Endothelial cell of umbilical vein (primary cell): ENCODE results near the gene GAN. TPM values are rescaled to one million over a fixed set of nuclear protein-coding genes. Genes with fewer than 3 reads are reported as not detected.

Experiments used
- BruUV-seq: library from RNA; stranded (reverse); fragments of 400-500 nt; replicated peaks from 2 replicates; lab custom pipeline; 2021; lab: Mats Ljungman, UMichigan
- CTCF ChIA-PET: fragments of 300-600, 350-600 bp; sonication (Branson Sonifier 250); formaldehyde crosslinking; loops from one replicate; lab custom pipeline; 2021; ENCODE audit warnings: antibody characterized with exemption, inconsistent platforms; lab: Charles Lee
- POLR2A ChIA-PET: fragments of 300-600, 350-600 bp; sonication (Branson Sonifier 250); formaldehyde crosslinking; loops from one replicate; lab custom pipeline; 2021; ENCODE audit warnings: antibody characterized with exemption, inconsistent platforms; lab: Charles Lee
- DNase-seq: peaks from one replicate; pipeline ENCODE4 v3.0.0-alpha.2; 2011; ENCODE audit warnings: low read depth, low spot score
- FAIRE-seq: peaks from 2 replicates; lab custom pipeline; 2011; peaks lifted over from hg19 to GRCh38; lab: Jason Lieb, UNC
- H2AFZ ChIP-seq: 2 replicates; pipeline ENCODE4 v1.6.0; 2012; ENCODE audit warnings: low read depth, low read length, control low read depth, inconsistent platforms
- H3K27ac ChIP-seq: 2 replicates; pipeline ENCODE4 v1.5.1; 2011; ENCODE audit warnings: low read depth, mild to moderate bottlenecking, control low read depth, low read length, moderate library complexity; ENCODE audit not compliant: insufficient read depth
- H3K27me3 ChIP-seq, 2 experiments: 2 replicates each; pipeline versions ENCODE4 v1.6.0 to v1.6.1; 2011; ENCODE audit warnings: low read length in 2 of 2, mixed read lengths in 1 of 2; ENCODE audit not compliant: control insufficient read depth in 2 of 2, insufficient read depth in 2 of 2
- H3K36me3 ChIP-seq, 2 experiments: 2 replicates in 1 of 2; 3 replicates in 1 of 2; pipeline ENCODE4 v1.5.1; 2011; ENCODE audit warnings: low read length in 2 of 2, mild to moderate bottlenecking in 1 of 2, moderate library complexity in 1 of 2; ENCODE audit not compliant: control insufficient read depth in 2 of 2, insufficient read depth in 2 of 2; ENCODE audit errors: extremely low read depth in 1 of 2
- H3K4me1 ChIP-seq: 3 replicates; pipeline ENCODE4 v1.5.1; 2011; ENCODE audit warnings: mild to moderate bottlenecking, low read length; ENCODE audit not compliant: control insufficient read depth, insufficient read depth; ENCODE audit errors: extremely low read depth
- H3K4me2 ChIP-seq: 2 replicates; pipeline ENCODE4 v1.6.1; 2011; ENCODE audit warnings: low read length, control low read depth, mixed read lengths; ENCODE audit not compliant: insufficient read depth
- H3K4me3 ChIP-seq, 3 experiments: fragments of 200-600 bp in 1 of 3; sonication (generic), shearing (Covaris generic) in 1 of 3; replicated peaks in 1 of 3; 2 replicates each; pipeline ENCODE4 v1.5.1; 2011 to 2016; ENCODE audit warnings: control low read depth in 3 of 3, low read length in 3 of 3, mild to moderate bottlenecking in 2 of 3, inconsistent platforms in 1 of 3, low read depth in 1 of 3, moderate library complexity in 1 of 3; ENCODE audit not compliant: insufficient read depth in 1 of 3
- H3K79me2 ChIP-seq: 2 replicates; pipeline ENCODE4 v1.6.0; 2012; ENCODE audit warnings: low read length, inconsistent platforms; ENCODE audit not compliant: control insufficient read depth, insufficient read depth
- H3K9ac ChIP-seq: replicated peaks from 2 replicates; pipeline ENCODE3; 2011; ENCODE audit warnings: low read length, control low read depth; ENCODE audit not compliant: insufficient read depth; ENCODE audit errors: extremely low read depth
- H3K9me1 ChIP-seq: replicated peaks from 3 replicates; pipeline ENCODE4 v1.6.0; 2011; ENCODE audit warnings: mild to moderate bottlenecking, low read length; ENCODE audit not compliant: control insufficient read depth, insufficient read depth; ENCODE audit errors: extremely low read depth
- H3K9me3 ChIP-seq: replicated peaks from 2 replicates; pipeline ENCODE4 v1.5.1; 2012; ENCODE audit warnings: low read length, inconsistent platforms; ENCODE audit not compliant: control insufficient read depth, insufficient read depth
- H4K20me1 ChIP-seq: replicated peaks from 2 replicates; pipeline ENCODE3; 2011; ENCODE audit warnings: mild to moderate bottlenecking, low read length; ENCODE audit not compliant: control insufficient read depth, insufficient read depth; ENCODE audit errors: extremely low read depth
- EZH2 ChIP-seq: IDR thresholded peaks from 2 replicates; pipeline ENCODE4 v1.6.1; 2012; ENCODE audit warnings: borderline replicate concordance, low read depth, mild to moderate bottlenecking, moderate library complexity, low read length, inconsistent platforms; ENCODE audit not compliant: severe bottlenecking
- FOS ChIP-seq: IDR thresholded peaks from 2 replicates; pipeline ENCODE4 v1.6.1; 2011; ENCODE audit warnings: mild to moderate bottlenecking, low read length, moderate library complexity, borderline replicate concordance; ENCODE audit not compliant: insufficient read depth
- GATA2 ChIP-seq: IDR thresholded peaks from 2 replicates; pipeline ENCODE4 v1.7.0; 2011; ENCODE audit warnings: low read depth, mild to moderate bottlenecking, moderate library complexity, mixed read lengths, low read length; ENCODE audit not compliant: insufficient read length, insufficient read depth
- JUN ChIP-seq: IDR thresholded peaks from 2 replicates; pipeline ENCODE4 v1.6.1; 2011; ENCODE audit warnings: borderline replicate concordance, low read depth; ENCODE audit not compliant: insufficient read length, insufficient read depth
- MYC ChIP-seq: IDR thresholded peaks from one replicate; pipeline ENCODE4 v1.6.1; 2011; ENCODE audit warnings: mild to moderate bottlenecking, low read depth, low read length
- POLR2A ChIP-seq: IDR thresholded peaks from 2 replicates; pipeline ENCODE4 v1.6.1; 2012; ENCODE audit warnings: low read depth, mild to moderate bottlenecking, control low read depth, low read length
- POLR2AphosphoS5 ChIP-seq: IDR thresholded peaks from 2 replicates; pipeline ENCODE4 v1.6.1; 2012; ENCODE audit warnings: low read depth, mild to moderate bottlenecking, control low read depth, low read length, moderate library complexity; ENCODE audit not compliant: insufficient read depth
- dilution Hi-C: fragments of 300-500 bp; cut with MboI; formaldehyde crosslinking; loops from one replicate; pipeline ENCODE4 v1.15.0; 2019; ENCODE audit warnings: low sequenced_read_pairs; ENCODE audit not compliant: extremely low pct_ligation_motif_present
- intact Hi-C: fragments of 100-400 bp; cut with micrococcal nuclease; formaldehyde crosslinking; loops from one replicate; pipeline ENCODE4 v1.10.0; 2022
- polyA plus RNA-seq, 4 experiments: library from polyadenylated mRNA; depleted of rRNA in 3 of 4; stranded (reverse) in 3 of 4; unstranded in 1 of 4; fragments of >200 nt; gene quantifications; 2 replicates each; pipeline versions ENCODE4 v1.2.1 to v1.2.3, GENCODE V29; 2011 to 2012; ENCODE audit warnings: missing spikeins in 1 of 4
- total RNA-seq: library from RNA; stranded (reverse); gene quantifications from 2 replicates; pipeline ENCODE4 v1.2.3, GENCODE V29; 2021
- TF ChIP-seq, protein P1 (sequence below), 2 donors: IDR thresholded peaks; 1 replicate in 1 of 2; 2 replicates in 1 of 2; pipeline ENCODE4 v1.5.1; 2011; ENCODE audit warnings: low read length in 2 of 2, mild to moderate bottlenecking in 2 of 2, moderate library complexity in 2 of 2, control low read depth in 1 of 2, inconsistent platforms in 1 of 2, low read depth in 1 of 2; ENCODE audit not compliant: insufficient read depth in 1 of 2; ENCODE audit errors: extremely low read depth in 1 of 2
- TF ChIP-seq, protein P2 (sequence below): IDR thresholded peaks from 2 replicates; pipeline ENCODE4 v1.6.1; 2011; ENCODE audit not compliant: insufficient read depth, insufficient read length

The GAN gene
- total and polyA plus RNA-seq, 2 donors (not counting 3 experiments of a cell fraction or from before 2014, with no cell fraction given) = 1.8 to 11.1 TPM

DNA sequence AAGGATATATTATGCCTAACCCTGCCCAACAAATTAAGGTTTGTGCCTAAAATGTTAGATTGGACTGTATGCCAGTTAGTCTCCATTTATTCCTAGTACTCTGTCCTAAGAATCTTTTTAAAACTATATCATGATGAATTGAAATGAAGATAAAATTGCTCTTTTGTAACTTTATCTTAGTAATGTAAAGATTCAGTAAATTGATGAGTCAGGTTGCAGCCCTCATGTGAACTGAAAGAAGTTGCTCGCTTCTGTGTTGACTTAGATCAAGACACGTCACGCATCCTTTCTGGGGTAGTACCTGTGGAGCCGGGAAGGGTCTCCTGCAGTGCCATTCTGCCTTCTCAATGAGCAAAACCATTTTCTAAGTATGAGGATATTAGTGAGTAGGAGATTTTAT is 63.3 kb downstream of the GAN start:
- BruUV-seq = no TSS peak
- TF ChIP-seq MYC = no peak
- TF ChIP-seq GATA2 = no peak
- TF ChIP-seq POLR2AphosphoS5 = no peak
- TF ChIP-seq FOS = no peak
- TF ChIP-seq JUN = no peak
- no peak for TF ChIP-seq EZH2
- TF ChIP-seq, protein P1, sequence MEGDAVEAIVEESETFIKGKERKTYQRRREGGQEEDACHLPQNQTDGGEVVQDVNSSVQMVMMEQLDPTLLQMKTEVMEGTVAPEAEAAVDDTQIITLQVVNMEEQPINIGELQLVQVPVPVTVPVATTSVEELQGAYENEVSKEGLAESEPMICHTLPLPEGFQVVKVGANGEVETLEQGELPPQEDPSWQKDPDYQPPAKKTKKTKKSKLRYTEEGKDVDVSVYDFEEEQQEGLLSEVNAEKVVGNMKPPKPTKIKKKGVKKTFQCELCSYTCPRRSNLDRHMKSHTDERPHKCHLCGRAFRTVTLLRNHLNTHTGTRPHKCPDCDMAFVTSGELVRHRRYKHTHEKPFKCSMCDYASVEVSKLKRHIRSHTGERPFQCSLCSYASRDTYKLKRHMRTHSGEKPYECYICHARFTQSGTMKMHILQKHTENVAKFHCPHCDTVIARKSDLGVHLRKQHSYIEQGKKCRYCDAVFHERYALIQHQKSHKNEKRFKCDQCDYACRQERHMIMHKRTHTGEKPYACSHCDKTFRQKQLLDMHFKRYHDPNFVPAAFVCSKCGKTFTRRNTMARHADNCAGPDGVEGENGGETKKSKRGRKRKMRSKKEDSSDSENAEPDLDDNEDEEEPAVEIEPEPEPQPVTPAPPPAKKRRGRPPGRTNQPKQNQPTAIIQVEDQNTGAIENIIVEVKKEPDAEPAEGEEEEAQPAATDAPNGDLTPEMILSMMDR (IDR thresholded peaks at IDR 0.05; ENCODE audit: extremely low read depth in 1 of 2, insufficient read depth in 1 of 2, low read depth in 1 of 2, low read length in 2 of 2) = no peak
- TF ChIP-seq, protein P2, sequence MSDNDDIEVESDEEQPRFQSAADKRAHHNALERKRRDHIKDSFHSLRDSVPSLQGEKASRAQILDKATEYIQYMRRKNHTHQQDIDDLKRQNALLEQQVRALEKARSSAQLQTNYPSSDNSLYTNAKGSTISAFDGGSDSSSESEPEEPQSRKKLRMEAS = no peak
- no peak for TF ChIP-seq POLR2A
- no peak overlapping the region for H2AFZ ChIP-seq
- DNase-seq = no peak
- POLR2A ChIA-PET = no interaction called here
- no peaks in the 10 kb centered on the region for H3K27me3 ChIP-seq
- H3K9ac ChIP-seq = no peak overlapping the region
- no peak overlapping the region for H3K4me3 ChIP-seq
- FAIRE-seq = no peak
- H3K4me2 ChIP-seq = no peak overlapping the region
- H3K79me2 ChIP-seq = no peaks in the 10 kb centered on the region
- no peaks in the 10 kb centered on the region for H3K9me1 ChIP-seq
- no peaks in the 10 kb centered on the region for H3K9me3 ChIP-seq
- H4K20me1 ChIP-seq = no peaks in the 10 kb centered on the region
- peaks cover 3 to 4% of the 10 kb centered on the region in 2 experiments for H3K36me3 ChIP-seq
- peaks cover 20% of the 10 kb centered on the region for H3K4me1 ChIP-seq
- H3K27ac ChIP-seq = no peak overlapping the region
- intact Hi-C loops = no loop called here
- CTCF ChIA-PET = no interaction called here
- dilution Hi-C loops = loop anchor here (25.0 kb wide), 1 partner anchor 359 kb away; no protein-coding TSS in a partner anchor
